ENCODE measurements around the gene ZNF57.

DNA sequence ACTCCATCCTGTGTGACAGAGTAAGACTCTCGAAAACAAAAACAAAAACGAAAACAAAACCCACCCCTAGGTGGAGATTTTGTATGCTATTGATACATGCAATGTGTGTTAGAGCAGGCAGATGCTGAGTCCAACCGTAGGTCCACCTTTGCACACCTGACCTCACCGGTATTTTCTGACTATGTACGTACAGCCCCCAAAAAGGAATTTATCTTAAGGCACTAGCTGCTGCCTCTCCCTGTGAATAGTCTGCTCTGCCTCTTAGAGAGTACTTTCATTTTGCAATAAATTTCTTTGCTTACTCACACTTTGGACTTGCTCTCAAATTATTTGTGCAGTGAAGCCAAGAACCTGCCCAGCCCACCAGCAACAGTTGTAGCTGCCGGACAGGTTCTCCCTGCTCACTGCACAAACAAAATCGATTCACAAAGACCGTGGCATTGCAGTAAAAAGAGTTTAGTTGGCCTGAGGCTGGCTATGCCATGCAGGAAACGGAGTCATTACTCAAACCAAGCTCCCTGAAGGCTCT lies 52.3 kb downstream of the ZNF57 start:
- TF ChIP-seq CTCF (conservative IDR thresholded peaks at IDR 0.05; ENCODE audit: low read depth, low read length) (no peak), EZH2 (IDR thresholded peaks at IDR 0.05; ENCODE audit: low read length, unreplicated experiment) (no peak)
